ENCODE results near the gene FN3KRP. TPM values are rescaled to one million over a fixed set of nuclear protein-coding genes. Genes with fewer than 3 reads are reported as not detected.
A peak's percentile ranks its signal among the peaks of the same experiment; 100 is the strongest.
"Not testable (repeated sequence)": the region's sequence is repeated elsewhere in the genome, so short reads cannot be mapped to it uniquely, and the experiment has no call there.

FN3KRP gene
- total RNA-seq, 4 donors from 2014 or later, result 13.1 to 21.2 (median 18.3) TPM

DNA sequence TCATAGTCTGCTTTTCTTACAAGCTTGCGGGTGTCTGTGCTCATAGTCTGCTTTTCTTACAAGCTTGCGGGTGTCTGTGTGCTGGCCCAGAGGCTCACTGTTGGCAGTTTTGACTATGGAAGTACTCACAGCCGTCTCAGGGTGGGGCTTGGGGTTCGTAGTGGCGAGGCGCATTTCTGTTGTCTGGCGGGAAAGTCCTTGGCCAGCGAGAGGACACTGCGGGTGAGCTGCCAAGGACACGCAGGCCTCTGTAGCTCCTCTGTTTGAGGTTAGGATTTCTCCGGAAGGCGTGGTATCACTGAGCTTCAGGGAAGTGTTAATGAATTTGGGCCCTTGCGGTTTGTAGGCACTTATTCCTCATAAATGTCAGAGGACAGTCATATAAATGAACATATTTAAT, 48.9 kb downstream of the FN3KRP start:
- no peak for DNase-seq (ENCODE audit: low spot score in 2 of 2)
- TF ChIP-seq, protein P1, sequence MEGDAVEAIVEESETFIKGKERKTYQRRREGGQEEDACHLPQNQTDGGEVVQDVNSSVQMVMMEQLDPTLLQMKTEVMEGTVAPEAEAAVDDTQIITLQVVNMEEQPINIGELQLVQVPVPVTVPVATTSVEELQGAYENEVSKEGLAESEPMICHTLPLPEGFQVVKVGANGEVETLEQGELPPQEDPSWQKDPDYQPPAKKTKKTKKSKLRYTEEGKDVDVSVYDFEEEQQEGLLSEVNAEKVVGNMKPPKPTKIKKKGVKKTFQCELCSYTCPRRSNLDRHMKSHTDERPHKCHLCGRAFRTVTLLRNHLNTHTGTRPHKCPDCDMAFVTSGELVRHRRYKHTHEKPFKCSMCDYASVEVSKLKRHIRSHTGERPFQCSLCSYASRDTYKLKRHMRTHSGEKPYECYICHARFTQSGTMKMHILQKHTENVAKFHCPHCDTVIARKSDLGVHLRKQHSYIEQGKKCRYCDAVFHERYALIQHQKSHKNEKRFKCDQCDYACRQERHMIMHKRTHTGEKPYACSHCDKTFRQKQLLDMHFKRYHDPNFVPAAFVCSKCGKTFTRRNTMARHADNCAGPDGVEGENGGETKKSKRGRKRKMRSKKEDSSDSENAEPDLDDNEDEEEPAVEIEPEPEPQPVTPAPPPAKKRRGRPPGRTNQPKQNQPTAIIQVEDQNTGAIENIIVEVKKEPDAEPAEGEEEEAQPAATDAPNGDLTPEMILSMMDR (IDR thresholded peaks at IDR 0.05), result no peak
- no peak for TF ChIP-seq POLR2A (IDR thresholded peaks at IDR 0.05)
- 69 to 73% methylated on average over 13 of the region's 13 CpGs for WGBS, 2 donors
- H3K4me3 ChIP-seq (ENCODE audit: low read depth, poor library complexity, severe bottlenecking), result no peak overlapping the region
- intact Hi-C loops (cut with DNase I; ENCODE audit: low total_unique reads), result no loop called here

GRCh38 chr17:82767041-82767754, 50.7 kb downstream of the FN3KRP start:
- intact Hi-C loops (cut with DNase I; ENCODE audit: low total_unique reads), result no loop called here
- TF ChIP-seq, protein P1 (IDR thresholded peaks at IDR 0.05), result no peak
- TF ChIP-seq POLR2A (IDR thresholded peaks at IDR 0.05), result no peak
- DNase-seq (ENCODE audit: low spot score in 2 of 2), result no peak
- H3K4me3 ChIP-seq (ENCODE audit: low read depth, poor library complexity, severe bottlenecking), result no peak overlapping the region
- 71 to 72% methylated on average over 15 to 24 of the region's 24 CpGs for WGBS, 2 donors

DNA sequence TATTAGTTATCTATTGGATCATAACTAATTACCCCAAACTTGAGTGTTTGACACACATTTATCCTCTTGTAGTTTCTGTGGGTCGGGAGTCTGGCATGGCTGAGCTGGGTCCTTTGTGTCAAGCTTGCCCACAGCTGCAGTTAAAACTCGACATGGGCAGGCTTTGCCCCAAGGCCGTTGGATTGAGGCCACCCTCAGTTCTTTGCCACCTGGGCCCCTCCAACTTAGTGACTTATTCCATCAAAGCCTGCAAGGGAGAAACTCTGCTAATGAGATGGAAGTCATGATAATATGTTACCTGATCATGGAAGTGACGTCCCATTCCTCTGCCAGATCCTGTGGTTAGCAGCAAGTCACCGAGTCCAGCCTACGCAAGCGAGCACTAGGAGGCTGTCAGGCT, 52.5 kb downstream of the FN3KRP start:
- DNase-seq (ENCODE audit: low spot score in 2 of 2), result no peak
- H3K4me3 ChIP-seq (ENCODE audit: low read depth, poor library complexity, severe bottlenecking), result no peak overlapping the region
- WGBS, 2 donors, result 94% methylated on average over 7 of the region's 7 CpGs
- intact Hi-C loops (cut with DNase I; ENCODE audit: low total_unique reads), result no loop called here
- TF ChIP-seq POLR2A (IDR thresholded peaks at IDR 0.05), result no peak

GRCh38 chr17:82772026-82772425, 55.5 kb downstream of the FN3KRP start:
- 66 to 72% methylated on average over 3 of the region's 3 CpGs for WGBS, 2 donors
- intact Hi-C loops (cut with DNase I; ENCODE audit: low total_unique reads), result loop anchor here (10.0 kb wide), 1 partner anchor 417 kb away; the partner anchor contains the start of gene TEX19
- DNase-seq (ENCODE audit: low spot score in 2 of 2), result no peak
- TF ChIP-seq, protein P1 (IDR thresholded peaks at IDR 0.05), result no peak
- no peak for TF ChIP-seq POLR2A (IDR thresholded peaks at IDR 0.05)
- no peak overlapping the region for H3K4me3 ChIP-seq (ENCODE audit: low read depth, poor library complexity, severe bottlenecking)

DNA sequence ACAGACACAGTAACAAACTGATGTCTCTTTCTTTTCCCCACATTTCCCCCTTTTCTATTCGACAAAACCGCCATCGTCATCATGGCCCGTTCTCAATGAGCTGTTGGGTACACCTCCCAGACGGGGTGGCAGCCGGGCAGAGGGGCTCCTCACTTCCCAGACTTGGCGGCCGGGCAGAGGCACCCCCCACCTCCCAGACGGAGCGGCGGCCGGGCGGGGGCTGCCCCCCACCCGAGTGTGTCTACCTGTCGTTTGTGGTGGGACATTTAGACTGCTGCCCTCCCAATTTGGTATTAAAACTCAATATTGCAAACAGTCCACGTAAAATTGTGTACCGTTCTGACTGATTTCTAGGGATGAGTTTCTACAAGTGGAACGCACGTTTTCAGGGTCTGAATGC, 58.0 kb downstream of the FN3KRP start:
- not testable (repeated sequence) for H3K4me3 ChIP-seq (ENCODE audit: low read depth, poor library complexity, severe bottlenecking); DNase-seq (ENCODE audit: low spot score in 2 of 2)
- 76 to 79% methylated on average over 19 of the region's 19 CpGs for WGBS, 2 donors
- intact Hi-C loops (cut with DNase I; ENCODE audit: low total_unique reads), result loop anchor here (10.0 kb wide), 1 partner anchor 420 kb away; the partner anchor contains the start of gene TEX19

GRCh38 chr17:82775001-82775823, 58.7 kb downstream of the FN3KRP start:
- WGBS, 2 donors, result 32% methylated on average over 28 to 34 of the region's 34 CpGs
- TF ChIP-seq POLR2A (IDR thresholded peaks at IDR 0.05), result no peak
- TF ChIP-seq, protein P1 (IDR thresholded peaks at IDR 0.05), result peak in 1 of 3 donors; percentile 60
- DNase-seq (ENCODE audit: low spot score in 2 of 2), result no peak
- intact Hi-C loops (cut with DNase I; ENCODE audit: low total_unique reads), result loop anchor here (10.0 kb wide), 1 partner anchor 420 kb away; the partner anchor contains the start of gene TEX19
- H3K4me3 ChIP-seq (ENCODE audit: low read depth, poor library complexity, severe bottlenecking), result no peak overlapping the region
